ENCODE measurements around the gene BTAF1. TPM values are rescaled to one million over a fixed set of nuclear protein-coding genes. Genes with fewer than 3 reads are reported as not detected.

The BTAF1 gene
- total and polyA plus RNA-seq, 2 experiments from 2014 or later = 30.4 to 55.7 TPM

DNA sequence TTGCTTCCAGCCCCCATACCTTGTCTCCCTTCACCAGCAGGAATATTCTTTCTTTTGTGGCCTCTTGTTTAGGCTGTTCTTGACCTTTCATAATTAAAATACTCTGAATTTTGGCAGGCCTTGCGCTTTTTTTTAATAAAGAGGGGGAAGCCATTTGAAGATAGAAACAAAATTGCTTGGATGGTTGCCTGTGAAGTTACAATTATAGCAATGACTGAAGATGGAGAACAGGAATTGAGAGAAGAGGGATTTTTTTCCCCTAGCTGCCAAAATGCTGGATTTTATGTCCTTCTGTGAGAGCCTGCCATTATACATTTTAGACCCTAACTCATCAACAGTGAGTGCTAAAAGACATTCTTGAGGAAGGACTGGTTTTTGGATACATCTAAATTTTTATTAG, 39.0 kb upstream of the BTAF1 start (continued):
- TF ChIP-seq, protein P1, sequence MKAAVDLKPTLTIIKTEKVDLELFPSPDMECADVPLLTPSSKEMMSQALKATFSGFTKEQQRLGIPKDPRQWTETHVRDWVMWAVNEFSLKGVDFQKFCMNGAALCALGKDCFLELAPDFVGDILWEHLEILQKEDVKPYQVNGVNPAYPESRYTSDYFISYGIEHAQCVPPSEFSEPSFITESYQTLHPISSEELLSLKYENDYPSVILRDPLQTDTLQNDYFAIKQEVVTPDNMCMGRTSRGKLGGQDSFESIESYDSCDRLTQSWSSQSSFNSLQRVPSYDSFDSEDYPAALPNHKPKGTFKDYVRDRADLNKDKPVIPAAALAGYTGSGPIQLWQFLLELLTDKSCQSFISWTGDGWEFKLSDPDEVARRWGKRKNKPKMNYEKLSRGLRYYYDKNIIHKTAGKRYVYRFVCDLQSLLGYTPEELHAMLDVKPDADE (IDR thresholded peaks at IDR 0.05) = no peak

- Histone ChIP-seq H3F3A (replicated peaks; ENCODE audit: low read depth) (peaks cover 15% of the 10 kb centered on the region; the same call in 1 of the 2 replicates), H3K4me2 (0 out of 2 replicates have a peak overlapping the region, but pooled peaks have one; percentile 33), H3K79me2 (replicated peaks; ENCODE audit: insufficient read depth) (no peaks in the 10 kb centered on the region), H3K9me2 (ENCODE audit: insufficient read depth) (peaks cover 6% of the 10 kb centered on the region; the same call in 1 of the 2 replicates), H4K20me1 (replicated peaks; ENCODE audit: insufficient read depth) (no peaks in the 10 kb centered on the region), H3K4me1 (ENCODE audit: insufficient read depth) (peaks cover 48% of the 10 kb centered on the region), H3K27ac (ENCODE audit: low read depth) (peak overlapping the region; percentile 99), H3K4me3 (no peak overlapping the region), H2AFZ (no peak overlapping the region), H3K27me3 (ENCODE audit: insufficient read depth) (no peaks in the 10 kb centered on the region), H3K36me3 (ENCODE audit: insufficient read depth) (no peaks in the 10 kb centered on the region)
- Mint-ChIP-seq H3K27me3 (ENCODE audit: insufficient read depth, low read depth, poor library complexity) (peaks cover 9% of the 10 kb centered on the region), H3K9me3 (peaks cover 5% of the 10 kb centered on the region; the same call in 1 of the 3 replicates), H3K4me3 (no peak overlapping the region; the same call in 2 of the 3 replicates), H3K36me3 (ENCODE audit: low read depth) (peaks cover 10% of the 10 kb centered on the region; the same call in 2 of the 3 replicates), H3K4me1 (peaks cover 55% of the 10 kb centered on the region), H3K27ac (peak overlapping the region; percentile 76)
- ATAC-seq (no peak), DNase-seq (ENCODE audit: low spot score) (no peak)
- no peak for TF ChIP-seq EZH2 (IDR thresholded peaks at IDR 0.05; ENCODE audit: low read depth, unreplicated experiment)
- TF ChIP-seq REST (IDR thresholded peaks at IDR 0.05; ENCODE audit: unreplicated experiment) = no peak
- TF ChIP-seq POLR2AphosphoS5 (IDR thresholded peaks at IDR 0.05; ENCODE audit: low read depth) = no peak
- no peak for TF ChIP-seq ZNF331 (CRISPR knock-in tag; IDR thresholded peaks at IDR 0.05; ENCODE audit: low read depth)
- TF ChIP-seq, protein P1 (IDR thresholded peaks at IDR 0.05) = no peak
- TF ChIP-seq, protein P2, sequence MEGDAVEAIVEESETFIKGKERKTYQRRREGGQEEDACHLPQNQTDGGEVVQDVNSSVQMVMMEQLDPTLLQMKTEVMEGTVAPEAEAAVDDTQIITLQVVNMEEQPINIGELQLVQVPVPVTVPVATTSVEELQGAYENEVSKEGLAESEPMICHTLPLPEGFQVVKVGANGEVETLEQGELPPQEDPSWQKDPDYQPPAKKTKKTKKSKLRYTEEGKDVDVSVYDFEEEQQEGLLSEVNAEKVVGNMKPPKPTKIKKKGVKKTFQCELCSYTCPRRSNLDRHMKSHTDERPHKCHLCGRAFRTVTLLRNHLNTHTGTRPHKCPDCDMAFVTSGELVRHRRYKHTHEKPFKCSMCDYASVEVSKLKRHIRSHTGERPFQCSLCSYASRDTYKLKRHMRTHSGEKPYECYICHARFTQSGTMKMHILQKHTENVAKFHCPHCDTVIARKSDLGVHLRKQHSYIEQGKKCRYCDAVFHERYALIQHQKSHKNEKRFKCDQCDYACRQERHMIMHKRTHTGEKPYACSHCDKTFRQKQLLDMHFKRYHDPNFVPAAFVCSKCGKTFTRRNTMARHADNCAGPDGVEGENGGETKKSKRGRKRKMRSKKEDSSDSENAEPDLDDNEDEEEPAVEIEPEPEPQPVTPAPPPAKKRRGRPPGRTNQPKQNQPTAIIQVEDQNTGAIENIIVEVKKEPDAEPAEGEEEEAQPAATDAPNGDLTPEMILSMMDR (conservative IDR thresholded peaks at IDR 0.05; ENCODE audit: low read depth in 2 of 2) = no peak
- TF ChIP-seq, protein P3, sequence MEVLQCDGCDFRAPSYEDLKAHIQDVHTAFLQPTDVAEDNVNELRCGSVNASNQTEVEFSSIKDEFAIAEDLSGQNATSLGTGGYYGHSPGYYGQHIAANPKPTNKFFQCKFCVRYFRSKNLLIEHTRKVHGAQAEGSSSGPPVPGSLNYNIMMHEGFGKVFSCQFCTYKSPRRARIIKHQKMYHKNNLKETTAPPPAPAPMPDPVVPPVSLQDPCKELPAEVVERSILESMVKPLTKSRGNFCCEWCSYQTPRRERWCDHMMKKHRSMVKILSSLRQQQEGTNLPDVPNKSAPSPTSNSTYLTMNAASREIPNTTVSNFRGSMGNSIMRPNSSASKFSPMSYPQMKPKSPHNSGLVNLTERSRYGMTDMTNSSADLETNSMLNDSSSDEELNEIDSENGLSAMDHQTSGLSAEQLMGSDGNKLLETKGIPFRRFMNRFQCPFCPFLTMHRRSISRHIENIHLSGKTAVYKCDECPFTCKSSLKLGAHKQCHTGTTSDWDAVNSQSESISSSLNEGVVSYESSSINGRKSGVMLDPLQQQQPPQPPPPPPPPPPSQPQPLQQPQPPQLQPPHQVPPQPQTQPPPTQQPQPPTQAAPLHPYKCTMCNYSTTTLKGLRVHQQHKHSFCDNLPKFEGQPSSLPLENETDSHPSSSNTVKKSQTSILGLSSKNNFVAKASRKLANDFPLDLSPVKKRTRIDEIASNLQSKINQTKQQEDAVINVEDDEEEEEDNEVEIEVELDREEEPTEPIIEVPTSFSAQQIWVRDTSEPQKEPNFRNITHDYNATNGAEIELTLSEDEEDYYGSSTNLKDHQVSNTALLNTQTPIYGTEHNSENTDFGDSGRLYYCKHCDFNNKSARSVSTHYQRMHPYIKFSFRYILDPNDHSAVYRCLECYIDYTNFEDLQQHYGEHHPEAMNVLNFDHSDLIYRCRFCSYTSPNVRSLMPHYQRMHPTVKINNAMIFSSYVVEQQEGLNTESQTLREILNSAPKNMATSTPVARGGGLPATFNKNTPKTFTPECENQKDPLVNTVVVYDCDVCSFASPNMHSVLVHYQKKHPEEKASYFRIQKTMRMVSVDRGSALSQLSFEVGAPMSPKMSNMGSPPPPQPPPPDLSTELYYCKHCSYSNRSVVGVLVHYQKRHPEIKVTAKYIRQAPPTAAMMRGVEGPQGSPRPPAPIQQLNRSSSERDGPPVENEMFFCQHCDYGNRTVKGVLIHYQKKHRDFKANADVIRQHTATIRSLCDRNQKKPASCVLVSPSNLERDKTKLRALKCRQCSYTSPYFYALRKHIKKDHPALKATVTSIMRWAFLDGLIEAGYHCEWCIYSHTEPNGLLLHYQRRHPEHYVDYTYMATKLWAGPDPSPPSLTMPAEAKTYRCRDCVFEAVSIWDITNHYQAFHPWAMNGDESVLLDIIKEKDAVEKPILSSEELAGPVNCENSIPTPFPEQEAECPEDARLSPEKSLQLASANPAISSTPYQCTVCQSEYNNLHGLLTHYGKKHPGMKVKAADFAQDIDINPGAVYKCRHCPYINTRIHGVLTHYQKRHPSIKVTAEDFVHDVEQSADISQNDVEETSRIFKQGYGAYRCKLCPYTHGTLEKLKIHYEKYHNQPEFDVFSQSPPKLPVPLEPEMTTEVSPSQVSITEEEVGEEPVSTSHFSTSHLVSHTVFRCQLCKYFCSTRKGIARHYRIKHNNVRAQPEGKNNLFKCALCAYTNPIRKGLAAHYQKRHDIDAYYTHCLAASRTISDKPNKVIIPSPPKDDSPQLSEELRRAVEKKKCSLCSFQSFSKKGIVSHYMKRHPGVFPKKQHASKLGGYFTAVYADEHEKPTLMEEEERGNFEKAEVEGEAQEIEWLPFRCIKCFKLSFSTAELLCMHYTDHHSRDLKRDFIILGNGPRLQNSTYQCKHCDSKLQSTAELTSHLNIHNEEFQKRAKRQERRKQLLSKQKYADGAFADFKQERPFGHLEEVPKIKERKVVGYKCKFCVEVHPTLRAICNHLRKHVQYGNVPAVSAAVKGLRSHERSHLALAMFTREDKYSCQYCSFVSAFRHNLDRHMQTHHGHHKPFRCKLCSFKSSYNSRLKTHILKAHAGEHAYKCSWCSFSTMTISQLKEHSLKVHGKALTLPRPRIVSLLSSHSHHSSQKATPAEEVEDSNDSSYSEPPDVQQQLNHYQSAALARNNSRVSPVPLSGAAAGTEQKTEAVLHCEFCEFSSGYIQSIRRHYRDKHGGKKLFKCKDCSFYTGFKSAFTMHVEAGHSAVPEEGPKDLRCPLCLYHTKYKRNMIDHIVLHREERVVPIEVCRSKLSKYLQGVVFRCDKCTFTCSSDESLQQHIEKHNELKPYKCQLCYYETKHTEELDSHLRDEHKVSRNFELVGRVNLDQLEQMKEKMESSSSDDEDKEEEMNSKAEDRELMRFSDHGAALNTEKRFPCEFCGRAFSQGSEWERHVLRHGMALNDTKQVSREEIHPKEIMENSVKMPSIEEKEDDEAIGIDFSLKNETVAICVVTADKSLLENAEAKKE (CRISPR knock-in tag; IDR thresholded peaks at IDR 0.05) = no peak
- no peak for TF ChIP-seq STAT1 (IDR thresholded peaks at IDR 0.05; ENCODE audit: unreplicated experiment)
- no peak for TF ChIP-seq ZNF114 (CRISPR knock-in tag; IDR thresholded peaks at IDR 0.05)
Observed at GRCh38 chr10:91885362-91886079, 38.0 kb upstream of the BTAF1 start.

Measured in GM23338 (cell line).